Measurements from ENCODE around the gene MAP2K5.

Gene MAP2K5

GRCh38 chr15:67579164-67579563 lies 36.7 kb downstream of the MAP2K5 start:
- no peak for TF ChIP-seq CTCF (conservative IDR thresholded peaks at IDR 0.05; ENCODE audit: low read depth, low read length)
- DNase-seq (ENCODE audit: low read depth) = no peak
- H3K4me3 ChIP-seq (ENCODE audit: low read length) = no peak overlapping the region

GRCh38 chr15:67579967-67580366 lies 37.5 kb downstream of the MAP2K5 start:
- no peak overlapping the region for H3K4me3 ChIP-seq (ENCODE audit: low read length)
- TF ChIP-seq CTCF (conservative IDR thresholded peaks at IDR 0.05; ENCODE audit: low read depth, low read length) = no peak
- DNase-seq (ENCODE audit: low read depth) = no peak

GRCh38 chr15:67584157-67584556 lies 41.7 kb downstream of the MAP2K5 start:
- no peak for TF ChIP-seq CTCF (conservative IDR thresholded peaks at IDR 0.05; ENCODE audit: low read depth, low read length)
- no peak overlapping the region for H3K4me3 ChIP-seq (ENCODE audit: low read length)
- no peak for DNase-seq (ENCODE audit: low read depth)

GRCh38 chr15:67585681-67586080 lies 43.2 kb downstream of the MAP2K5 start:
- no peak for TF ChIP-seq CTCF (conservative IDR thresholded peaks at IDR 0.05; ENCODE audit: low read depth, low read length)
- H3K4me3 ChIP-seq (ENCODE audit: low read length) = no peak overlapping the region
- DNase-seq (ENCODE audit: low read depth) = no peak

GRCh38 chr15:67587331-67587730 lies 44.8 kb downstream of the MAP2K5 start:
- H3K4me3 ChIP-seq (ENCODE audit: low read length) = no peak overlapping the region
- no peak for DNase-seq (ENCODE audit: low read depth)
- TF ChIP-seq CTCF (conservative IDR thresholded peaks at IDR 0.05; ENCODE audit: low read depth, low read length) = no peak

GRCh38 chr15:67587754-67588153 lies 45.3 kb downstream of the MAP2K5 start:
- no peak for DNase-seq (ENCODE audit: low read depth)
- TF ChIP-seq CTCF (conservative IDR thresholded peaks at IDR 0.05; ENCODE audit: low read depth, low read length) = no peak
- no peak overlapping the region for H3K4me3 ChIP-seq (ENCODE audit: low read length)

GRCh38 chr15:67590191-67590590 lies 47.7 kb downstream of the MAP2K5 start:
- no peak for TF ChIP-seq CTCF (conservative IDR thresholded peaks at IDR 0.05; ENCODE audit: low read depth, low read length)
- H3K4me3 ChIP-seq (ENCODE audit: low read length) = no peak overlapping the region
- no peak for DNase-seq (ENCODE audit: low read depth)
